PC-3 (cell line): ENCODE data around the gene ID1.

Source experiments
- EZH2 ChIP-seq: fragments of 300-600 bp; sonication (generic); IDR thresholded peaks from one replicate; pipeline ENCODE4 v1.6.1; 2017; ENCODE audit warnings: antibody characterized with exemption, mild to moderate bottlenecking, low read length; ENCODE audit not compliant: unreplicated experiment
- EZH2phosphoT487 ChIP-seq: fragments of 300-600 bp; sonication (generic); IDR thresholded peaks from 2 replicates; pipeline ENCODE4 v1.6.1; 2018; ENCODE audit warnings: mild to moderate bottlenecking, antibody characterized with exemption, low read length, borderline replicate concordance
- TF ChIP-seq, protein P1 (sequence below): fragments of 300-600 bp; sonication (generic); conservative IDR thresholded peaks from 2 replicates; pipeline ENCODE4 v1.5.1; 2017; ENCODE audit warnings: antibody characterized with exemption, low read depth, mild to moderate bottlenecking, low read length

DNA sequence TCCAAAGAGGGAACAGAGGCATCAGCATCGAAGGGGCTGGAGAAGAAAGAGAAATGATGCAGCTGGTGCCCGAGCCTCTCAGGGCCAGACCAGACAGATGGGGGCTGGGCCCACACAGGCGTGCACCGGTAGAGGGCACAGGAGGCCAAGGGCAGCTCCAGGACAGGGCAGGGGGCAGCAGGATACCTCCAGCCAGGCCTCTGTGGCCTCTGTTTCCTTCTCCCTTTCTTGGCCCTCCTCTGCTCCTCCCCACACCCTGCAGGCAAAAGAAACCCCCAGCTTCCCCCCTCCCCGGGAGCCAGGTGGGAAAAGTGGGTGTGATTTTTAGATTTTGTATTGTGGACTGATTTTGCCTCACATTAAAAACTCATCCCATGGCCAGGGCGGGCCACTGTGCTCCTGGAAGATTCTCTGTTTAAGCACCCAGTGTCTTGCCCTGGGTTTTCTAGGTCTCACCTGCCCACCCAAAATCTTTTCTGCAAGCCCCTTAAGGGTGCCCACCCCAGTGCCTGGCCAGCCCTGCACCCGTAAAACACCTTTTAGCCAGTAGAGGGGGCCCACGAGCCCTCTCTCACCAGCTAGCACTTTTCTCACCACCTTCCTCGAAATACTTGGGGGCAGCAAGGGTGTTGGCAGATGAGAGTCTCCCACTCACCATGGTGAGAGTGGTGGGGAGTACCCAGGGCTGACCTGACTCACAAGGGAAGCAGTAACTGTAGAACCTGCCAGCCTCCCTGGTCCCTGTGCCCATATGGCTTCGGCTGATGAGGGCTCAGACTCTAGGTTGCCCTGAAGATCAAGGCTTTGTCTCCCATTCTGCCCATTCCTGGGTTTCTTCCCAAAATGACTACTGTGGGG is 35.7 kb upstream of the ID1 start:
- TF ChIP-seq, protein P1, sequence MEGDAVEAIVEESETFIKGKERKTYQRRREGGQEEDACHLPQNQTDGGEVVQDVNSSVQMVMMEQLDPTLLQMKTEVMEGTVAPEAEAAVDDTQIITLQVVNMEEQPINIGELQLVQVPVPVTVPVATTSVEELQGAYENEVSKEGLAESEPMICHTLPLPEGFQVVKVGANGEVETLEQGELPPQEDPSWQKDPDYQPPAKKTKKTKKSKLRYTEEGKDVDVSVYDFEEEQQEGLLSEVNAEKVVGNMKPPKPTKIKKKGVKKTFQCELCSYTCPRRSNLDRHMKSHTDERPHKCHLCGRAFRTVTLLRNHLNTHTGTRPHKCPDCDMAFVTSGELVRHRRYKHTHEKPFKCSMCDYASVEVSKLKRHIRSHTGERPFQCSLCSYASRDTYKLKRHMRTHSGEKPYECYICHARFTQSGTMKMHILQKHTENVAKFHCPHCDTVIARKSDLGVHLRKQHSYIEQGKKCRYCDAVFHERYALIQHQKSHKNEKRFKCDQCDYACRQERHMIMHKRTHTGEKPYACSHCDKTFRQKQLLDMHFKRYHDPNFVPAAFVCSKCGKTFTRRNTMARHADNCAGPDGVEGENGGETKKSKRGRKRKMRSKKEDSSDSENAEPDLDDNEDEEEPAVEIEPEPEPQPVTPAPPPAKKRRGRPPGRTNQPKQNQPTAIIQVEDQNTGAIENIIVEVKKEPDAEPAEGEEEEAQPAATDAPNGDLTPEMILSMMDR = peak; percentile 92
- no peak for TF ChIP-seq EZH2
- TF ChIP-seq EZH2phosphoT487 = no peak
